OCI-LY7 (cell line): ENCODE measurements around the gene NCOA5. TPM values are rescaled to one million over a fixed set of nuclear protein-coding genes. Genes with fewer than 3 reads are reported as not detected.

ENCODE experiments used
- BruUV-seq: library from RNA; stranded (reverse); fragments of 400-500 nt; replicated peaks from 2 replicates; lab custom pipeline; 2021; lab: Mats Ljungman, UMichigan
- CTCF ChIA-PET: fragments of 300-600 bp; sonication (Branson Sonifier 250); formaldehyde crosslinking; loops from one replicate; lab custom pipeline; 2022; ENCODE audit warnings: antibody characterized with exemption; ENCODE audit not compliant: unreplicated experiment; lab: Charles Lee
- POLR2A ChIA-PET: fragments of 300-600 bp; sonication (Branson Sonifier 250); formaldehyde crosslinking; loops from one replicate; lab custom pipeline; 2022; ENCODE audit warnings: antibody characterized with exemption; lab: Charles Lee
- DNase-seq: peaks from one replicate; pipeline ENCODE4 v3.0.0-alpha.2; 2015; ENCODE audit warnings: low spot score
- H2AFZ ChIP-seq: fragments of 200-600 bp; sonication (generic), shearing (Covaris generic); 2 replicates; pipeline ENCODE4 v1.6.1; 2014; ENCODE audit warnings: mild to moderate bottlenecking, antibody characterized with exemption, low read length, moderate library complexity
- H3K27ac ChIP-seq: fragments of 200-600 bp; sonication (generic); 2 replicates; pipeline ENCODE4 v1.5.1; 2014; ENCODE audit warnings: mixed run types, low read depth, mild to moderate bottlenecking, moderate library complexity, low read length, inconsistent platforms; ENCODE audit not compliant: poor library complexity, severe bottlenecking
- H3K36me3 ChIP-seq: fragments of 200-600 bp; sonication (generic); 2 replicates; pipeline ENCODE4 v1.6.1; 2014; ENCODE audit warnings: mild to moderate bottlenecking, antibody characterized with exemption, low read length, moderate library complexity, mixed read lengths; ENCODE audit not compliant: insufficient read depth
- H3K4me1 ChIP-seq: fragments of 200-600 bp; sonication (generic); 2 replicates; pipeline ENCODE4 v1.5.1; 2014; ENCODE audit warnings: mild to moderate bottlenecking, low read length; ENCODE audit not compliant: insufficient read depth, poor library complexity, severe bottlenecking
- H3K4me2 ChIP-seq: fragments of 200-600 bp; sonication (generic); 2 replicates; pipeline ENCODE4 v1.6.1; 2014; ENCODE audit warnings: mild to moderate bottlenecking, low read length
- H3K4me3 ChIP-seq: fragments of 200-600 bp; sonication (generic); 2 replicates; pipeline ENCODE4 v1.5.1; 2014; ENCODE audit warnings: mild to moderate bottlenecking, low read depth, low read length; ENCODE audit not compliant: poor library complexity, severe bottlenecking
- H3K79me2 ChIP-seq: fragments of 200-600 bp; sonication (generic); 2 replicates; pipeline ENCODE4 v1.6.1; 2016; ENCODE audit warnings: low read depth, mild to moderate bottlenecking, low read length, moderate library complexity, mixed read lengths; ENCODE audit not compliant: insufficient read depth
- H3K9me2 ChIP-seq: fragments of 200-600 bp; sonication (generic); 2 replicates; pipeline ENCODE4 v1.6.1; 2016; ENCODE audit warnings: mild to moderate bottlenecking, low read length, mixed read lengths; ENCODE audit not compliant: insufficient read depth
- H3K9me3 ChIP-seq: fragments of 200-600 bp; sonication (generic); 2 replicates; pipeline ENCODE4 v1.6.1; 2014; ENCODE audit warnings: mild to moderate bottlenecking, mixed run types, low read length, mixed read lengths
- H4K20me1 ChIP-seq: fragments of 200-600 bp; sonication (generic); 2 replicates; pipeline ENCODE4 v1.6.1; 2014; ENCODE audit warnings: mild to moderate bottlenecking, antibody characterized with exemption, low read length, moderate library complexity, mixed read lengths; ENCODE audit not compliant: insufficient read depth
- EZH2phosphoT487 ChIP-seq: fragments of 200-600 bp; sonication (generic); IDR thresholded peaks from 2 replicates; pipeline ENCODE4 v1.6.1; 2018; ENCODE audit warnings: low read depth, borderline replicate concordance, mild to moderate bottlenecking, mixed run types, antibody characterized with exemption, low read length, moderate library complexity, mixed read lengths
- intact Hi-C: fragments of 100-400 bp; cut with micrococcal nuclease; formaldehyde crosslinking; loops from one replicate; pipeline ENCODE4 v1.10.0; 2022; ENCODE audit not compliant: unreplicated experiment
- total RNA-seq, 2 experiments: library from RNA; depleted of rRNA in 1 of 2; stranded (reverse); fragments of >200 nt in 1 of 2; shearing (Covaris generic) in 1 of 2; gene quantifications; 2 replicates each; pipeline ENCODE4 v1.2.3, GENCODE V29; 2014 to 2022
- TF ChIP-seq, protein P1 (sequence below): fragments of 200-600 bp; sonication (generic); conservative IDR thresholded peaks from 2 replicates; pipeline ENCODE4 v1.5.1; 2014; ENCODE audit warnings: mild to moderate bottlenecking, antibody characterized with exemption, low read length, moderate library complexity, mixed read lengths

NCOA5 gene
- total RNA-seq, 2 experiments from 2014 or later = 23.4 to 33.7 TPM

DNA sequence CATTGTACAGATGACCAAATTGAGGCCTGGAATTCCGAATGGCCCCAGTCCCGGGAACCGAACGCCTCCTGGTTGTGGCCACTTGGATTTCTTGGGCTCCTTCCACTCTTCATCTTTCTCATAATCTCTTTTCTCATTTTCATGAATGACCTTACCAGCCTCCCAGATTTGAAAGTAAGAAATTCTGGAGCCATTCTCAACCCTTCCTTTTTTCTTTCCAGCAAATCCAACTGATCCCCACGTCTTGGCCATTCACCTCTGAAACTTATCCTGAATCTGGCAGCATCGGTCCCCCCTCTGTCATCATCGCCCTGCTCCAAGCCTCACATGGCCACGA is 66.6 kb downstream of the NCOA5 start:
- H3K27ac ChIP-seq = no peak overlapping the region
- BruUV-seq = no TSS peak
- no peaks in the 10 kb centered on the region for H3K36me3 ChIP-seq
- no peak overlapping the region for H3K4me3 ChIP-seq
- intact Hi-C loops = loop anchor here (5.0 kb wide), 3 partner anchors 51 to 324 kb away; partner anchors contain the start of gene ZNF335
- CTCF ChIA-PET = interaction anchor here (0.6 to 1.0 kb wide), 4 partner anchors 14 to 974 kb away, joined by 3 to 11 read pairs (median 4); no protein-coding TSS in a partner anchor
- no peaks in the 10 kb centered on the region for H3K79me2 ChIP-seq
- H2AFZ ChIP-seq = no peak overlapping the region
- DNase-seq = no peak
- no peaks in the 10 kb centered on the region for H3K9me3 ChIP-seq
- no peaks in the 10 kb centered on the region; the same call in 1 of the 2 replicates for H4K20me1 ChIP-seq
- no peaks in the 10 kb centered on the region for H3K9me2 ChIP-seq
- peaks cover 18% of the 10 kb centered on the region for H3K4me1 ChIP-seq
- no peak for TF ChIP-seq EZH2phosphoT487
- TF ChIP-seq, protein P1, sequence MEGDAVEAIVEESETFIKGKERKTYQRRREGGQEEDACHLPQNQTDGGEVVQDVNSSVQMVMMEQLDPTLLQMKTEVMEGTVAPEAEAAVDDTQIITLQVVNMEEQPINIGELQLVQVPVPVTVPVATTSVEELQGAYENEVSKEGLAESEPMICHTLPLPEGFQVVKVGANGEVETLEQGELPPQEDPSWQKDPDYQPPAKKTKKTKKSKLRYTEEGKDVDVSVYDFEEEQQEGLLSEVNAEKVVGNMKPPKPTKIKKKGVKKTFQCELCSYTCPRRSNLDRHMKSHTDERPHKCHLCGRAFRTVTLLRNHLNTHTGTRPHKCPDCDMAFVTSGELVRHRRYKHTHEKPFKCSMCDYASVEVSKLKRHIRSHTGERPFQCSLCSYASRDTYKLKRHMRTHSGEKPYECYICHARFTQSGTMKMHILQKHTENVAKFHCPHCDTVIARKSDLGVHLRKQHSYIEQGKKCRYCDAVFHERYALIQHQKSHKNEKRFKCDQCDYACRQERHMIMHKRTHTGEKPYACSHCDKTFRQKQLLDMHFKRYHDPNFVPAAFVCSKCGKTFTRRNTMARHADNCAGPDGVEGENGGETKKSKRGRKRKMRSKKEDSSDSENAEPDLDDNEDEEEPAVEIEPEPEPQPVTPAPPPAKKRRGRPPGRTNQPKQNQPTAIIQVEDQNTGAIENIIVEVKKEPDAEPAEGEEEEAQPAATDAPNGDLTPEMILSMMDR = no peak; the same call in 1 of the 2 replicates
- POLR2A ChIA-PET = interaction anchor here (0.6 kb wide), 1 partner anchor 139 kb away, joined by 3 read pairs; no protein-coding TSS in a partner anchor
- no peak overlapping the region for H3K4me2 ChIP-seq

DNA sequence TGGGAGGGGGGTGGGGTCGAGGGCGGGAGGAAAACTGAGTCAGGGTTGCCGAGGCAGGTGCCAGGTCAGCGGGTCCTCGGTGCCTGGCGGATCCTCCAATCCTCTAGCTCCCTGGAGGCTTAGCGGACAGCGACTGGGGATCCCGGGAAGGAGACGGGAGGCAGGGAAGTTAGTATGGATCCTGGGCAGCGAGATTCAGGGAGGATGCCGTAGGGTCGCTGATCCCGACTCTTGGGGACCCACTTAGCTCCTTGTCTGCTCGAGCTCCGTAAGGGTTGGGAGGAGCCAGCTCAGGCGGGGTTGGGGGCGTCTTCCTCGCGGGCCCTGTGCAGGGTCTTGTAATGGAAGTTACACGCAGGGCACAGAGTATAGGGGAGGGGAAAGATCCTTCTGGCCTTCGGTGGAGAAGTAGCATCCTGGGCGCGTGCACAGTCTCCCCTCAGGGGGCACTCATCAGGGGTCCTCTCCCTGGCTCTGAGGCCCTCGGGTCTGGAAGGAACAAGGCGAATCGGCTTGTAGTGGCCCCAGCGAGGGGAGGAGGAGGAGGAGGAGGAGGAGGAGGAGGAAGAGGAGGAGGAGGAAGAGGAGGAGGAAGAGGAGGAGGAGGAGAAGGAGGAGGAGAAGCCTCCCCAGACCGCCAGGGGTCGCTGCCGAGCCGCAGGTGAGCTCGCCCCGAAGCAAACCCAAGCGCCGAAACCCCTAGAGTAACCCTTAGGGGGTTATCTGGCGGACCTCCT is 67.2 kb downstream of the NCOA5 start:
- ChIA-PET POLR2A (interaction anchor here (0.6 kb wide), 2 partner anchors 38 to 139 kb away, joined by 3 read pairs; no protein-coding TSS in a partner anchor), CTCF (interaction anchor here (0.6 to 1.0 kb wide), 4 partner anchors 15 to 974 kb away, joined by 3 to 11 read pairs (median 4); no protein-coding TSS in a partner anchor)
- Histone ChIP-seq H3K4me2 (peak overlapping the region; percentile 80), H3K4me3 (peak overlapping the region; percentile 75), H3K27ac (no peak overlapping the region), H3K9me2 (no peaks in the 10 kb centered on the region), H3K36me3 (no peaks in the 10 kb centered on the region), H2AFZ (no peak overlapping the region; the same call in 1 of the 2 replicates), H3K79me2 (no peaks in the 10 kb centered on the region), H3K4me1 (peaks cover 18% of the 10 kb centered on the region), H3K9me3 (peaks cover 1% of the 10 kb centered on the region; the same call in 1 of the 2 replicates), H4K20me1 (no peaks in the 10 kb centered on the region; the same call in 1 of the 2 replicates)
- intact Hi-C loops = loop anchor here (5.0 kb wide), 3 partner anchors 50 to 325 kb away; partner anchors contain the start of gene ZNF335
- TF ChIP-seq, protein P1 = peak; percentile 91
- no peak for TF ChIP-seq EZH2phosphoT487
- DNase-seq = peak; percentile 82
- BruUV-seq = no TSS peak
